OCI-LY7 (cell line): ENCODE data around the gene RLIM. TPM values are rescaled to one million over a fixed set of nuclear protein-coding genes. Genes with fewer than 3 reads are reported as not detected.
A peak's percentile ranks its signal among the peaks of the same experiment; 100 is the strongest.
"Not testable (repeated sequence)": the region's sequence is repeated elsewhere in the genome, so short reads cannot be mapped to it uniquely, and the experiment has no call there.

Source experiments
- Bru-seq: library from RNA; stranded (reverse); fragments of 400-500 nt; gene quantifications from one replicate; lab custom pipeline; 2021; lab: Mats Ljungman, UMichigan
- BruChase-seq, 2 experiments: library from RNA; stranded (reverse); fragments of 400-500 nt; gene quantifications; one replicate each; lab custom pipeline; 2021; lab: Mats Ljungman, UMichigan
- BruUV-seq: library from RNA; stranded (reverse); fragments of 400-500 nt; replicated peaks from 2 replicates; lab custom pipeline; 2021; lab: Mats Ljungman, UMichigan
- CTCF ChIA-PET: fragments of 300-600 bp; sonication (Branson Sonifier 250); formaldehyde crosslinking; loops from one replicate; lab custom pipeline; 2022; ENCODE audit warnings: antibody characterized with exemption; ENCODE audit not compliant: unreplicated experiment; lab: Charles Lee
- POLR2A ChIA-PET: fragments of 300-600 bp; sonication (Branson Sonifier 250); formaldehyde crosslinking; loops from one replicate; lab custom pipeline; 2022; ENCODE audit warnings: antibody characterized with exemption; lab: Charles Lee
- DNase-seq: peaks from one replicate; pipeline ENCODE4 v3.0.0-alpha.2; 2015; ENCODE audit warnings: low spot score
- H2AFZ ChIP-seq: fragments of 200-600 bp; sonication (generic), shearing (Covaris generic); 2 replicates; pipeline ENCODE4 v1.6.1; 2014; ENCODE audit warnings: mild to moderate bottlenecking, antibody characterized with exemption, low read length, moderate library complexity
- H3K27ac ChIP-seq: fragments of 200-600 bp; sonication (generic); 2 replicates; pipeline ENCODE4 v1.5.1; 2014; ENCODE audit warnings: mixed run types, low read depth, mild to moderate bottlenecking, moderate library complexity, low read length, inconsistent platforms; ENCODE audit not compliant: poor library complexity, severe bottlenecking
- H3K36me3 ChIP-seq: fragments of 200-600 bp; sonication (generic); 2 replicates; pipeline ENCODE4 v1.6.1; 2014; ENCODE audit warnings: mild to moderate bottlenecking, antibody characterized with exemption, low read length, moderate library complexity, mixed read lengths; ENCODE audit not compliant: insufficient read depth
- H3K4me1 ChIP-seq: fragments of 200-600 bp; sonication (generic); 2 replicates; pipeline ENCODE4 v1.5.1; 2014; ENCODE audit warnings: mild to moderate bottlenecking, low read length; ENCODE audit not compliant: insufficient read depth, poor library complexity, severe bottlenecking
- H3K4me2 ChIP-seq: fragments of 200-600 bp; sonication (generic); 2 replicates; pipeline ENCODE4 v1.6.1; 2014; ENCODE audit warnings: mild to moderate bottlenecking, low read length
- H3K4me3 ChIP-seq: fragments of 200-600 bp; sonication (generic); 2 replicates; pipeline ENCODE4 v1.5.1; 2014; ENCODE audit warnings: mild to moderate bottlenecking, low read depth, low read length; ENCODE audit not compliant: poor library complexity, severe bottlenecking
- H3K79me2 ChIP-seq: fragments of 200-600 bp; sonication (generic); 2 replicates; pipeline ENCODE4 v1.6.1; 2016; ENCODE audit warnings: low read depth, mild to moderate bottlenecking, low read length, moderate library complexity, mixed read lengths; ENCODE audit not compliant: insufficient read depth
- H3K9me2 ChIP-seq: fragments of 200-600 bp; sonication (generic); 2 replicates; pipeline ENCODE4 v1.6.1; 2016; ENCODE audit warnings: mild to moderate bottlenecking, low read length, mixed read lengths; ENCODE audit not compliant: insufficient read depth
- H3K9me3 ChIP-seq: fragments of 200-600 bp; sonication (generic); 2 replicates; pipeline ENCODE4 v1.6.1; 2014; ENCODE audit warnings: mild to moderate bottlenecking, mixed run types, low read length, mixed read lengths
- H4K20me1 ChIP-seq: fragments of 200-600 bp; sonication (generic); 2 replicates; pipeline ENCODE4 v1.6.1; 2014; ENCODE audit warnings: mild to moderate bottlenecking, antibody characterized with exemption, low read length, moderate library complexity, mixed read lengths; ENCODE audit not compliant: insufficient read depth
- CTCF ChIP-seq: fragments of 200-600 bp; sonication (generic); conservative IDR thresholded peaks from 2 replicates; pipeline ENCODE4 v1.5.1; 2014; ENCODE audit warnings: mild to moderate bottlenecking, antibody characterized with exemption, low read length, moderate library complexity, mixed read lengths
- EZH2phosphoT487 ChIP-seq: fragments of 200-600 bp; sonication (generic); IDR thresholded peaks from 2 replicates; pipeline ENCODE4 v1.6.1; 2018; ENCODE audit warnings: low read depth, borderline replicate concordance, mild to moderate bottlenecking, mixed run types, antibody characterized with exemption, low read length, moderate library complexity, mixed read lengths
- intact Hi-C: fragments of 100-400 bp; cut with micrococcal nuclease; formaldehyde crosslinking; loops from one replicate; pipeline ENCODE4 v1.10.0; 2022; ENCODE audit not compliant: unreplicated experiment
- long read RNA-seq: library from polyadenylated mRNA; stranded (forward); transcript quantifications from one replicate; pipeline ENCODE4 v2.0.0, GENCODE V29; 2022
- total RNA-seq, 2 experiments: library from RNA; depleted of rRNA in 1 of 2; stranded (reverse); fragments of >200 nt in 1 of 2; shearing (Covaris generic) in 1 of 2; gene quantifications; 2 replicates each; pipeline ENCODE4 v1.2.3, GENCODE V29; 2014 to 2022

Gene RLIM, protein sequence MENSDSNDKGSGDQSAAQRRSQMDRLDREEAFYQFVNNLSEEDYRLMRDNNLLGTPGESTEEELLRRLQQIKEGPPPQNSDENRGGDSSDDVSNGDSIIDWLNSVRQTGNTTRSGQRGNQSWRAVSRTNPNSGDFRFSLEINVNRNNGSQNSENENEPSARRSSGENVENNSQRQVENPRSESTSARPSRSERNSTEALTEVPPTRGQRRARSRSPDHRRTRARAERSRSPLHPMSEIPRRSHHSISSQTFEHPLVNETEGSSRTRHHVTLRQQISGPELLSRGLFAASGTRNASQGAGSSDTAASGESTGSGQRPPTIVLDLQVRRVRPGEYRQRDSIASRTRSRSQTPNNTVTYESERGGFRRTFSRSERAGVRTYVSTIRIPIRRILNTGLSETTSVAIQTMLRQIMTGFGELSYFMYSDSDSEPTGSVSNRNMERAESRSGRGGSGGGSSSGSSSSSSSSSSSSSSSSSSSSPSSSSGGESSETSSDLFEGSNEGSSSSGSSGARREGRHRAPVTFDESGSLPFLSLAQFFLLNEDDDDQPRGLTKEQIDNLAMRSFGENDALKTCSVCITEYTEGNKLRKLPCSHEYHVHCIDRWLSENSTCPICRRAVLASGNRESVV
- 22.7 and 23.4 TPM in 2 replicates for total RNA-seq (2014; rRNA removed; shearing (Covaris generic))
- total RNA-seq (2022), result 30.8 and 31.7 TPM in 2 replicates
- Bru-seq, nascent RNA, result percentile 93 among the genes with signal in this experiment
- BruChase-seq, experiment 1, labeled RNA remaining after a 6-hour chase, result percentile 85 among the genes with signal in this experiment
- BruChase-seq, experiment 2, labeled RNA remaining after a 2-hour chase, result percentile 97 among the genes with signal in this experiment
- long read RNA-seq, full-length matches to known transcripts, result 8 of 17 reads
- long read RNA-seq, partial matches to known transcripts, result 1 of 17 reads
- long read RNA-seq, other reads (novel, unspliced or antisense), result 8 of 17 reads

GRCh38 chrX:74614093-74614909 lies at the start of gene RLIM:
TSS of gene RLIM (minus strand) at chrX:74614624. CDS start at chrX:74595977, 18,647 bp downstream.
- H3K9me3 ChIP-seq, result no peaks in the 10 kb centered on the region
- H3K36me3 ChIP-seq, result peaks cover 27% of the 10 kb centered on the region
- H4K20me1 ChIP-seq, result no peaks in the 10 kb centered on the region; the same call in 1 of the 2 replicates
- peaks cover 18% of the 10 kb centered on the region for H3K4me1 ChIP-seq
- peak; percentile 91 for DNase-seq
- H3K9me2 ChIP-seq, result no peaks in the 10 kb centered on the region
- ChIA-PET POLR2A (interaction anchor here (0.6 kb wide), 1 partner anchor 40 kb away, joined by 4 read pairs; no protein-coding TSS in a partner anchor), CTCF (no interaction called here)
- peak within 1 kb of the TSS; percentile 93 for H3K27ac ChIP-seq
- intact Hi-C loops, result loop anchor here (5.0 kb wide), 1 partner anchor 322 kb away; no protein-coding TSS in a partner anchor
- H3K79me2 ChIP-seq, result peaks cover 53% of the 10 kb centered on the region
- H3K4me2 ChIP-seq, result peak within 1 kb of the TSS; percentile 72
- BruUV-seq, result no TSS peak
- H3K4me3 ChIP-seq, result peak within 1 kb of the TSS; percentile 89
- no peak for TF ChIP-seq CTCF
- no peak for TF ChIP-seq EZH2phosphoT487
- peak within 1 kb of the TSS; percentile 63; the same call in 1 of the 2 replicates for H2AFZ ChIP-seq

DNA sequence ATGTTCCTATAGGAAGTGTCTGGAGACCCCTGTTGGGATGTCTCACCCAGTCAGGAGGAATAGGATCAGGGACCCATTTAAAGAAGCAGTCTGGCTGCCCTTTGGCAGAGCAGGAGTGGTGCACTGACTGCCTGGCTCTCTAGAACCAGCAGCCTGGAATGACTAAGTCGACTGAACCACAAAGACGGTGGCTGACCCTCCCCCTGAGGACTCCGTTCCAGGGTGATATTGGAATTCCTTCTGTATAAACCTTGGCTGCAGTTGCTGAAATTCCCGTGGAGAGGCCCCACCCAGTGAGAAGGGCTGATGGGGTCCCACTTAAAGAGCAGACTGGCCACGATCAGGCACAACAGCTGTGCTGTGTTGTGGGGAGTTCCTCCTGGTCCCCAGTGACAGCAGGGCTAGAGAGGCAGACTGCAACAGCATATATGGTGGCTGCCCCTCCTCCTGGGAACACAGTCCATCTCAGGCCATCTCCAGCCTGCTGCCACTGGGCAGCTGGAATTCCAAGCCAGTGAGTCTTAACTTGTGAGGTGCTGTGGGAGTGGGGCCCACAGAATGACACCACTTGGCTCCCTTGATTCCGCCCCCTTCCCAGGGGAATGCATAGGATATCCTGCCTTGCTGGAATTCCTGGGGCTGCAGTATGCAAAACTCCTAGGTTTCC lies 41.8 kb upstream of the RLIM start:
- no peak overlapping the region for H3K4me2 ChIP-seq
- H3K9me3 ChIP-seq, result no peaks in the 10 kb centered on the region
- POLR2A ChIA-PET, result no interaction called here
- no TSS peak for BruUV-seq
- H3K4me3 ChIP-seq, result no peak overlapping the region
- H3K27ac ChIP-seq, result no peak overlapping the region
- no peaks in the 10 kb centered on the region for H3K79me2 ChIP-seq
- DNase-seq, result no peak
- no peak overlapping the region for H2AFZ ChIP-seq
- no peak for TF ChIP-seq EZH2phosphoT487
- TF ChIP-seq CTCF, result no peak
- CTCF ChIA-PET, result no interaction called here
- intact Hi-C loops, result no loop called here
- H3K36me3 ChIP-seq, result no peaks in the 10 kb centered on the region
- no peaks in the 10 kb centered on the region for H4K20me1 ChIP-seq
- H3K9me2 ChIP-seq, result no peaks in the 10 kb centered on the region
- H3K4me1 ChIP-seq, result no peaks in the 10 kb centered on the region

DNA sequence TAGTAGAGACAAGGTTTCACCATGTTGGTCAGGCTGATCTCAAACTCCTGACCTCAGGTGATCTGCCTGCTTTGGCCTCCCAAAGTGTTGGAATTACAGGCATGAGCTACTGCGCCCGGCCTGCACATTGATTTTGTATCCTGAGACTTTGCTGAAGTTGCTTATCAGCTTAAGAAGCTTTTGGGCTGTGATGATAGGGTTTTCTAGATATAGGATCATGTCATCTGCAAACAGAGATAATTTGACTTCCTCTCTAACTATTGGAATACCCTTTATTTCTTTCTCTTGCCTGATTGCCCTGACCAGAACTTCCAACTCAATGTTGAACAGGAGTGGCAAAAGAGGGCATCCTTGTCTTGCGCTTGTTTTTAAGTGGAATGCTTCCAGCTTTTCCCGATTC lies 40.5 kb upstream of the RLIM start:
- H3K27ac ChIP-seq, POLR2A ChIA-PET, H2AFZ ChIP-seq, H3K4me2 ChIP-seq, intact Hi-C loops, H3K79me2 ChIP-seq, H3K36me3 ChIP-seq, H3K4me1 ChIP-seq, DNase-seq, H3K4me3 ChIP-seq, H3K9me3 ChIP-seq, CTCF ChIA-PET, H3K9me2 ChIP-seq, BruUV-seq, H4K20me1 ChIP-seq: not testable (repeated sequence)
